ENCODE measurements around the gene TMEM101. TPM values are rescaled to one million over a fixed set of nuclear protein-coding genes. Genes with fewer than 3 reads are reported as not detected.
A peak's percentile ranks its signal among the peaks of the same experiment; 100 is the strongest.

The TMEM101 gene
- total and polyA plus RNA-seq, 2 of the 13 experiments (the other 11 are each of a cell fraction or from before 2014, with no cell fraction given): 72.0 to 100 TPM

GRCh38 chr17:44014133-44014436 is 678 bp downstream of the TMEM101 start (continued):
- no peak for TF ChIP-seq KLF12 (CRISPR knock-in tag; IDR thresholded peaks at IDR 0.05; ENCODE audit: borderline replicate concordance)
- no peak for TF ChIP-seq TEAD3 (CRISPR knock-in tag; optimal IDR thresholded peaks at IDR 0.05; ENCODE audit: borderline replicate concordance)
- TF ChIP-seq DZIP1 (CRISPR knock-in tag; IDR thresholded peaks at IDR 0.05): 0 out of 2 replicates have a peak, but pooled peaks have one; percentile 64
- TF ChIP-seq NR3C1 (CRISPR knock-in tag; IDR thresholded peaks at IDR 0.05): no peak
- no peak for TF ChIP-seq STAT6 (CRISPR knock-in tag; IDR thresholded peaks at IDR 0.05; ENCODE audit: borderline replicate concordance)
- peak; percentile 7; the same call in 1 of the 2 replicates for TF ChIP-seq ZNF121 (CRISPR knock-in tag; IDR thresholded peaks at IDR 0.05)
- no peak for TF ChIP-seq BCL3 (CRISPR knock-in tag; IDR thresholded peaks at IDR 0.05)
- TF ChIP-seq TBP (CRISPR knock-in tag; IDR thresholded peaks at IDR 0.05): no peak
- no peak for TF ChIP-seq ZNF281 (CRISPR knock-in tag; IDR thresholded peaks at IDR 0.05; ENCODE audit: borderline replicate concordance)
- TF ChIP-seq ARNT (IDR thresholded peaks at IDR 0.05): no peak
- TF ChIP-seq ZNF790 (CRISPR knock-in tag; IDR thresholded peaks at IDR 0.05; ENCODE audit: borderline replicate concordance): no peak
- no peak for TF ChIP-seq ZNF710 (CRISPR knock-in tag; IDR thresholded peaks at IDR 0.05; ENCODE audit: borderline replicate concordance)
- no peak for TF ChIP-seq JUN (CRISPR knock-in tag; IDR thresholded peaks at IDR 0.05)
- no peak for TF ChIP-seq ZNF432 (CRISPR knock-in tag; IDR thresholded peaks at IDR 0.05; ENCODE audit: borderline replicate concordance)
- no peak for TF ChIP-seq FOXJ3 (CRISPR knock-in tag; IDR thresholded peaks at IDR 0.05; ENCODE audit: borderline replicate concordance)
- TF ChIP-seq ZNF350 (CRISPR knock-in tag; IDR thresholded peaks at IDR 0.05; ENCODE audit: borderline replicate concordance, low read depth): no peak
- no peak for TF ChIP-seq SETDB1 (CRISPR knock-in tag; IDR thresholded peaks at IDR 0.05; ENCODE audit: borderline replicate concordance)
- no peak for TF ChIP-seq FLYWCH1 (CRISPR knock-in tag; IDR thresholded peaks at IDR 0.05)
- no peak for TF ChIP-seq ZNF335 (CRISPR knock-in tag; IDR thresholded peaks at IDR 0.05)
- no peak for TF ChIP-seq ZC3H13 (CRISPR knock-in tag; IDR thresholded peaks at IDR 0.05)

All from HepG2 (cell line).